Activated CD4-positive, alpha-beta T cell treated with anti-CD3 and anti-CD28 coated beads, Interleukin-2, amount 50 U/mL, for 16 hours (primary cell): ENCODE results near the gene ERC2.
A peak's percentile ranks its signal among the peaks of the same experiment; 100 is the strongest.
"Not testable (repeated sequence)": the region's sequence is repeated elsewhere in the genome, so short reads cannot be mapped to it uniquely, and the experiment has no call there.

Source experiments
- DNase-seq: peaks from one replicate; pipeline ENCODE4 v3.0.0-alpha.2; 2020

The ERC2 gene

GRCh38 chr3:56051052-56051451, 417.2 kb downstream of the ERC2 start:
- no peak for DNase-seq

GRCh38 chr3:56048946-56049345, 419.3 kb downstream of the ERC2 start:
- DNase-seq, result no peak

GRCh38 chr3:56048331-56048730, 419.9 kb downstream of the ERC2 start:
- DNase-seq, result no peak

GRCh38 chr3:56042326-56042951, 425.8 kb downstream of the ERC2 start:
- DNase-seq, result no peak

GRCh38 chr3:56025326-56025725, 442.9 kb downstream of the ERC2 start:
- no peak for DNase-seq

GRCh38 chr3:56023546-56023945, 444.7 kb downstream of the ERC2 start:
- DNase-seq, result no peak

GRCh38 chr3:56022619-56023018, 445.6 kb downstream of the ERC2 start:
- no peak for DNase-seq

GRCh38 chr3:56019490-56020146, 448.6 kb downstream of the ERC2 start:
- DNase-seq, result no peak

- DNase-seq, result not testable (repeated sequence)
Measured at GRCh38 chr3:56015374-56015773, 452.9 kb downstream of the ERC2 start.

GRCh38 chr3:56012721-56013120, 455.5 kb downstream of the ERC2 start:
- no peak for DNase-seq

- DNase-seq, result no peak
Measured at GRCh38 chr3:56005196-56005805, 463.0 kb downstream of the ERC2 start.

- no peak for DNase-seq
Measured at GRCh38 chr3:56003129-56003528, 465.1 kb downstream of the ERC2 start.

GRCh38 chr3:56001991-56002390, 466.3 kb downstream of the ERC2 start:
- no peak for DNase-seq

- DNase-seq, result no peak
Measured at GRCh38 chr3:56001537-56001936, 466.7 kb downstream of the ERC2 start.

GRCh38 chr3:55989366-55989765, 478.9 kb downstream of the ERC2 start:
- DNase-seq, result no peak

GRCh38 chr3:55988905-55989304, 479.4 kb downstream of the ERC2 start:
- DNase-seq, result no peak

- DNase-seq, result no peak
Measured at GRCh38 chr3:55984626-55985025, 483.6 kb downstream of the ERC2 start.

GRCh38 chr3:55978953-55979352, 489.3 kb downstream of the ERC2 start:
- DNase-seq, result no peak

- no peak for DNase-seq
Measured at GRCh38 chr3:55974421-55975165, 493.7 kb downstream of the ERC2 start.

GRCh38 chr3:55969634-55970033, 498.6 kb downstream of the ERC2 start:
- DNase-seq, result no peak

GRCh38 chr3:55968331-55968730, 499.9 kb downstream of the ERC2 start:
- no peak for DNase-seq

GRCh38 chr3:55966566-55966965, 501.7 kb downstream of the ERC2 start:
- DNase-seq, result no peak

- DNase-seq, result peak; percentile 42
Measured at GRCh38 chr3:55965776-55966175, 502.5 kb downstream of the ERC2 start.

GRCh38 chr3:55964491-55964985, 503.7 kb downstream of the ERC2 start:
- DNase-seq, result no peak
